Endometrium (tissue), 2 donors: ENCODE measurements around the gene URAD.

Experiments
- FAIRE-seq: peaks from 2 replicates; lab custom pipeline; 2012; peaks lifted over from hg19 to GRCh38; lab: Jason Lieb, UNC
- donor health status: control.
- donor health status: control.

Gene URAD

GRCh38 chr13:28000567-28000966 is 12.1 kb upstream of the URAD start:
- FAIRE-seq: no peak

- FAIRE-seq: no peak
Measured at GRCh38 chr13:27997904-27998522, 9.5 kb upstream of the URAD start.

- FAIRE-seq: no peak
Measured at GRCh38 chr13:27991881-27992280, 3.4 kb upstream of the URAD start.

- FAIRE-seq: no peak
Measured at GRCh38 chr13:27985600-27985999, 2.9 kb downstream of the URAD start.

- FAIRE-seq: no peak
Measured at GRCh38 chr13:27982361-27982760, 6.1 kb downstream of the URAD start.

- no peak for FAIRE-seq
Measured at GRCh38 chr13:27981006-27981708, 7.3 kb downstream of the URAD start.

- no peak for FAIRE-seq
Measured at GRCh38 chr13:27980280-27980998, 8.1 kb downstream of the URAD start.

- FAIRE-seq: no peak
Measured at GRCh38 chr13:27979765-27980279, 8.7 kb downstream of the URAD start.

GRCh38 chr13:27979001-27979643 is 9.4 kb downstream of the URAD start:
- FAIRE-seq: no peak

GRCh38 chr13:27978301-27978968 is 10.1 kb downstream of the URAD start:
- no peak for FAIRE-seq

- FAIRE-seq: no peak
Measured at GRCh38 chr13:27977476-27978300, 10.8 kb downstream of the URAD start.

GRCh38 chr13:27976362-27977091 is 12.0 kb downstream of the URAD start:
- FAIRE-seq: no peak

GRCh38 chr13:27975564-27976361 is 12.7 kb downstream of the URAD start:
- FAIRE-seq: no peak

GRCh38 chr13:27973961-27974662 is 14.4 kb downstream of the URAD start:
- FAIRE-seq: no peak

GRCh38 chr13:27973291-27973690 is 15.2 kb downstream of the URAD start:
- no peak for FAIRE-seq

GRCh38 chr13:27972478-27972820 is 16.0 kb downstream of the URAD start:
- FAIRE-seq: no peak

GRCh38 chr13:27971776-27972477 is 16.6 kb downstream of the URAD start:
- no peak for FAIRE-seq

GRCh38 chr13:27971236-27971645 is 17.3 kb downstream of the URAD start:
- no peak for FAIRE-seq
